SJCRH30 (cell line): ENCODE results near the gene EAF1. TPM values are rescaled to one million over a fixed set of nuclear protein-coding genes. Genes with fewer than 3 reads are reported as not detected.
"Not testable (repeated sequence)": the region's sequence is repeated elsewhere in the genome, so short reads cannot be mapped to it uniquely, and the experiment has no call there.

Source experiments
- DNase-seq, 2 experiments: peaks; one replicate each; pipeline ENCODE4 v3.0.0-alpha.2; 2015 to 2020
- H3K27ac ChIP-seq: fragments of 250-450 bp; sonication (Bioruptor Pico); 2 replicates; pipeline ENCODE4 v1.5.1; 2020; ENCODE audit warnings: mild to moderate bottlenecking, moderate library complexity
- H3K27me3 ChIP-seq: fragments of 250-450 bp; sonication (Bioruptor Pico); 2 replicates; pipeline ENCODE4 v1.5.1; 2020; ENCODE audit warnings: mild to moderate bottlenecking, moderate library complexity
- H3K36me3 ChIP-seq: fragments of 250-450 bp; sonication (Bioruptor Pico); 2 replicates; pipeline ENCODE4 v1.5.1; 2020; ENCODE audit warnings: mild to moderate bottlenecking, moderate library complexity
- H3K4me1 ChIP-seq: fragments of 250-450 bp; sonication (Bioruptor Pico); 2 replicates; pipeline ENCODE4 v1.5.1; 2020; ENCODE audit warnings: mild to moderate bottlenecking, moderate library complexity
- H3K4me3 ChIP-seq: fragments of 250-450 bp; sonication (Bioruptor Pico); 2 replicates; pipeline ENCODE4 v1.5.1; 2020; ENCODE audit warnings: mild to moderate bottlenecking, moderate library complexity
- H3K9me3 ChIP-seq: fragments of 250-450 bp; sonication (Bioruptor Pico); replicated peaks from 2 replicates; pipeline ENCODE4 v1.5.1; 2020; ENCODE audit warnings: mild to moderate bottlenecking, moderate library complexity
- total RNA-seq: library from RNA; depleted of rRNA; stranded (reverse); fragments of >200 nt; shearing (Covaris generic); gene quantifications from 2 replicates; pipeline ENCODE4 v1.2.3, GENCODE V29; 2014

EAF1 gene
- total RNA-seq, 1 experiment from 2014 or later: 13.6 TPM

- H3K4me1 ChIP-seq: no peaks in the 10 kb centered on the region
- H3K27me3 ChIP-seq: no peaks in the 10 kb centered on the region
- H3K27ac ChIP-seq: no peak overlapping the region
- H3K4me3 ChIP-seq: no peak overlapping the region
- no peaks in the 10 kb centered on the region for H3K36me3 ChIP-seq
- no peak for DNase-seq
- H3K9me3 ChIP-seq: no peaks in the 10 kb centered on the region
Measured at GRCh38 chr3:15452961-15453360, 25.6 kb downstream of the EAF1 start.

GRCh38 chr3:15453501-15453900 is 26.1 kb downstream of the EAF1 start:
- no peaks in the 10 kb centered on the region for H3K9me3 ChIP-seq
- H3K4me3 ChIP-seq: no peak overlapping the region
- DNase-seq: no peak
- no peaks in the 10 kb centered on the region for H3K4me1 ChIP-seq
- H3K27ac ChIP-seq: no peak overlapping the region
- no peaks in the 10 kb centered on the region for H3K27me3 ChIP-seq
- no peaks in the 10 kb centered on the region for H3K36me3 ChIP-seq

DNA sequence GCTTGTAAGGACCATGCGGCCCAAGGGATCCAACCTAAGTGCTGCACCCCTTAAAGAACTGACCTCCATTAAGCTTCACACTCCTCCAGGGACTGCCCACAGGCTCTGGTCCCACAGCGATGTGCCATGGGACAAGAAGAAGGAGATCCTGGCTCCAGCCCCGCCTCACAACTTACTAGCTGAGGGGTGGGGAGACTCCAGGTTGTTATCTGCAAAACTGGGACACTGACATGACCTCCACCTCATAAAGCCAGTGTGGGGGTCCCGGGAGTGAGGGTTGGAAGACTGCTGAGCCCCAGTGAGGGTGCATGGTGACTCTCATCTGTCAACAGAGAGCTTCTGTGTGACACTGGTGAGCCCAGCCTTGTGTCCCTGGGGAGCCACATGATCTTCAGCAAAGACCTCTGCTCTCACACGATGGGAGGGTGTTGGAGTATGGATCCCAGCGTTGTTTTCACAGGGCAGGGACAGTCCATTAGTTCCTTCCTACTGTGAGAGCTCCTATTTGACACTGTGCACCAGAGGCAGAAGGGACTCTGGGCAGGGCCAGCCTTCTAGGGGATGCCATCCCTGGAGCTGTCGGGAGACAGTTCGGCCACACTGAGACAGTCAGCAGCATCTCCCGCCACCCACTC is 26.7 kb downstream of the EAF1 start:
- Histone ChIP-seq H3K36me3 (no peaks in the 10 kb centered on the region), H3K27ac (no peak overlapping the region)
- DNase-seq: no peak

DNA sequence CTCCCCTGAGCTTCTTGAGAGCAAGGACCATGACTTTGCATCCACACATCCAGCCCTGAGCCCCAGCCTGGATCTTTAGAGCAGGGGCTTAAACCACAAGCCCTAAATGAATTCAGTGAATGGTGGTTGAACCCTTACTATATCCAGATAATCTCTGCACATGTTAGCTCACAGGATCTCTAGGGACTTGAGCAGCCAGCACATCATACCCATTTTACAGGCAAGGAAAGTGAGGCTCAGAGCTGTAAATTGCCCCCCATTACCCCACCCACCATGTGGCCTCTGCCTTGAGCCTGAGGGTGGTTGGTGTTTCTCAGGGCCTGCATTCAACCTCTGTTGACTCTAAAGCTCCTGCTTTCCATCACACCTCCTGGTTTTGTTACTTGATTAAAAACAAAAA is 27.6 kb downstream of the EAF1 start:
- Histone ChIP-seq H3K27ac (no peak overlapping the region), H3K4me3 (no peak overlapping the region), H3K27me3 (no peaks in the 10 kb centered on the region), H3K36me3 (no peaks in the 10 kb centered on the region), H3K4me1 (no peaks in the 10 kb centered on the region), H3K9me3 (no peaks in the 10 kb centered on the region)
- DNase-seq: no peak

More for the DNA sequence above, 26.7 kb downstream of the EAF1 start:
- Histone ChIP-seq H3K4me3 (no peak overlapping the region), H3K9me3 (no peaks in the 10 kb centered on the region), H3K27me3 (no peaks in the 10 kb centered on the region), H3K4me1 (no peaks in the 10 kb centered on the region)

- Histone ChIP-seq H3K4me3 (no peak overlapping the region), H3K4me1 (no peaks in the 10 kb centered on the region), H3K27ac (no peak overlapping the region), H3K36me3 (no peaks in the 10 kb centered on the region), H3K27me3 (no peaks in the 10 kb centered on the region), H3K9me3 (no peaks in the 10 kb centered on the region)
- DNase-seq: no peak
Measured at GRCh38 chr3:15455756-15456155, 28.4 kb downstream of the EAF1 start.

DNA sequence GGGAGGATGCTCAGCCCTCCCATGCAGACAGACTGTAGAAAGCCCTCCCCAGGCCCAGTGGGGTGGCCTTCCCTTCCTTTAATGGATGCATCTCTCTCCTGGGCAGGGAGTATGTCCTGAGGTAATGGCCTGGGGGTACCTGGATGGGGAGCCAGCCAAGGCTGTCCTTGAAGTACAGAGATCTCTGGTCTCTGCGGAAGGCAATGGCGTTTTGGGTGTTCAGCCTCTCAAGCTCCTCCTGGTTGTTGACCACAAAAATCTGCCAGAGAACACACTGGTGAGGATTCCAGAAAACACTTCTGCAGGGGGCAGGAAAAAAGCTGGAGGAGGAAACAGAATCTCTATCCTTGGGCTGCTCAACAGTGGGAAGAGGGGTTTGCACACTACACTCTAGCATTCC is 28.9 kb downstream of the EAF1 start:
- DNase-seq: no peak
- no peak overlapping the region for H3K27ac ChIP-seq
- no peaks in the 10 kb centered on the region for H3K27me3 ChIP-seq
- no peaks in the 10 kb centered on the region for H3K9me3 ChIP-seq
- H3K4me3 ChIP-seq: no peak overlapping the region
- no peaks in the 10 kb centered on the region for H3K36me3 ChIP-seq
- no peaks in the 10 kb centered on the region for H3K4me1 ChIP-seq

GRCh38 chr3:15456915-15457314 is 29.5 kb downstream of the EAF1 start:
- H3K36me3 ChIP-seq, H3K9me3 ChIP-seq, H3K4me1 ChIP-seq, DNase-seq, H3K27me3 ChIP-seq, H3K4me3 ChIP-seq, H3K27ac ChIP-seq: not testable (repeated sequence)

GRCh38 chr3:15458212-15458780 is 30.9 kb downstream of the EAF1 start:
- Histone ChIP-seq H3K9me3 (no peaks in the 10 kb centered on the region), H3K27me3 (no peaks in the 10 kb centered on the region), H3K4me1 (no peaks in the 10 kb centered on the region), H3K36me3 (no peaks in the 10 kb centered on the region), H3K27ac (no peak overlapping the region), H3K4me3 (no peak overlapping the region)
- no peak for DNase-seq

DNA sequence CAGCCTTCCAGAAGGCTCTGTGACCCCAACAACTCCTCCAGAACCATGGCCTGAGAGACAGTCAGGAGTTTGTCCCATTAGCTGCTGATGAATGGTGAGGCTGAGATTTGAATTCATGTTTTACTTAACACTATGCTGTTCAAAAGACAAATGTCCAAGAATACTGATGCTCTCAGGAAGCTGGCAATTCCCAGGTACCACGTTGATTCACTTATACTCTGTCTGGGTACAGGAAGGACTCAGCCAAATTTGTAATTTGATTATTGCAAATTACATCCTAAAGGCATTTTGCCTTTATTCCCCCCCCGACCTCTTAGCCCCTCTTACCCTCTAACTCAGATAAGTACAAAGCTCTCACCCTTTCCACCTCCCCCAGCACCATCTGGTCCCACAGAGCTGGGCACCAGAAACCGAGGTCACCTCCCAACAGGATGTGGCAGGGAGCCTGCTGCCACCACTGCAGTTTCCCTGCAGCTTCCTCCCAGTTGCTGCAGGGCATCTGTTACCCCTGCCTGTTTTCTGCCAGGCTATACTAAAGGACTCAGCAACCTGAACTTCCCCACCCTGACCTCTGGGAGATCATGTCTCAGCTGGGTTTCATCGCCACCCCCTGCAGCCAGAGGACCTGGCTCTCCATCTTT is 33.6 kb downstream of the EAF1 start:
- Histone ChIP-seq H3K27ac (no peak overlapping the region), H3K36me3 (no peaks in the 10 kb centered on the region), H3K4me1 (no peaks in the 10 kb centered on the region), H3K4me3 (no peak overlapping the region), H3K27me3 (no peaks in the 10 kb centered on the region), H3K9me3 (no peaks in the 10 kb centered on the region)
- DNase-seq: no peak

DNA sequence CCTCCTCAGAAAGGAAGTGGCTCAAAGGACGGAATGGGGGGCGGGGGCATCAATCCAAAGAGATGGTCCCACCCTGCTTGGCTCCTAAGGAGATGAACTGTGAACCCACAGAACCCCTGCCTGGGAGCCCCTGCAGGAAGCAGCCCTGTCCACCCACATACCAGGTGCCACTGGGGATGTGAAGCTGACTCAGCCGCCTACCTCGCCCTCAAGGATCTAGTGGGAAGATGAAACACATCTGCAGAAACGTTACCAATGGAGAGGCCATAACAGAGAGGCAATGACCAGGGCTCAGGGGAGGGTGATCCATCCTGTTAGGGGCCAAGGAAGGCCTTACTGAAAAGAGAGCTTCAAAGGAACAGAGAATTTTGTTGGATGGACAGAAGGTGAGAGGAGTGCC is 35.1 kb downstream of the EAF1 start:
- no peak for DNase-seq

GRCh38 chr3:15465876-15466585 is 38.6 kb downstream of the EAF1 start:
- no peaks in the 10 kb centered on the region for H3K4me1 ChIP-seq
- no peak for DNase-seq
- H3K27ac ChIP-seq: no peak overlapping the region
- H3K9me3 ChIP-seq: no peaks in the 10 kb centered on the region
- no peak overlapping the region for H3K4me3 ChIP-seq
- H3K27me3 ChIP-seq: no peaks in the 10 kb centered on the region
- H3K36me3 ChIP-seq: no peaks in the 10 kb centered on the region

More for the DNA sequence above, 35.1 kb downstream of the EAF1 start:
- Histone ChIP-seq H3K9me3 (no peaks in the 10 kb centered on the region), H3K4me3 (no peak overlapping the region), H3K4me1 (no peaks in the 10 kb centered on the region), H3K36me3 (no peaks in the 10 kb centered on the region), H3K27ac (no peak overlapping the region), H3K27me3 (no peaks in the 10 kb centered on the region)

DNA sequence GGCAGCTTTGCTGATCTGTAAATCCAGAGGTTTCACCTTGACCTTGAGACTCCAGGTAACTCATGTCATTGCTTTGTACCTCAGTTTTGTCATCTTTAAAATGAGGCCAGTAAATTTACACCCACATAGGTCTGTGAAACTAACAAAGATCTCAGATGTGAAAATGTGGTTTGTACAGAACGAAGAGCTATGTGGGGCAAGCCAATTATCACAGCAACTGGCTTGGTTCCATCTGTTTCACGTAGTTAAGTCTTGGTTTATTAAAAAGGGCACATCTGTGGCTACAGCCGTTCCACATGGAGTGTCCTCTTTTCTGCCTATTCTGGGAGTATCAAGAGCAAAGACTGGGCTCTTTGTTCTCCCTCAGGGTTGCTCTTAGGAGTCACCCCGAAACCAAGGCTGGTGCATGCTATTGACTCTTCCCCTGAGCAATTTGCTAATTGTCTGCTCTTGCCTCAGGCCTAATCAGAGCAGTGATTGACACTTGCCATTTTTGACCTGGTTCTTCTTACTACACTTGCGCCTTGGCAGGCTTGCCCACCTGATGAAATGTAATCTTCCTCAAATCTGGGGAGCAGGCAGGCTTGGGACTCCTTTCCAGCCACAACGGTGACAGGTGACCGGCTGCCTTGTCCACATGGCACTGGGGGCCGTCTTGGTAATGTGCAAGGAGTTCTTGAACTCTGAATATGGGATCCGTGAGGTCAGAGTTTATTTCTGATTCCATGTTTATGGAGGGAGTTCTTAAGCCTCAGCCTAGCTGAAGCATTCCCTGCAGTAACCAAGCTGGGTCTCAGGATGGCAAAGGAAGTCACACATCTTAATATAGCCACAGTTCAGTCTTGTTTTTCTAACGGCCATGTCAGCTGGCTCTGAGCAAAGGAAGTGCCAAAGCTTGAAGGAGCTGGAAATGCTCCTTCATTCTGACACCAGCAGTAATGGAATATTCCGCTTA is 40.1 kb downstream of the EAF1 start:
- H3K36me3 ChIP-seq: no peaks in the 10 kb centered on the region
- H3K4me1 ChIP-seq: no peaks in the 10 kb centered on the region
- no peaks in the 10 kb centered on the region for H3K9me3 ChIP-seq
- DNase-seq: no peak
- H3K27me3 ChIP-seq: no peaks in the 10 kb centered on the region
- no peak overlapping the region for H3K27ac ChIP-seq
- H3K4me3 ChIP-seq: no peak overlapping the region

DNA sequence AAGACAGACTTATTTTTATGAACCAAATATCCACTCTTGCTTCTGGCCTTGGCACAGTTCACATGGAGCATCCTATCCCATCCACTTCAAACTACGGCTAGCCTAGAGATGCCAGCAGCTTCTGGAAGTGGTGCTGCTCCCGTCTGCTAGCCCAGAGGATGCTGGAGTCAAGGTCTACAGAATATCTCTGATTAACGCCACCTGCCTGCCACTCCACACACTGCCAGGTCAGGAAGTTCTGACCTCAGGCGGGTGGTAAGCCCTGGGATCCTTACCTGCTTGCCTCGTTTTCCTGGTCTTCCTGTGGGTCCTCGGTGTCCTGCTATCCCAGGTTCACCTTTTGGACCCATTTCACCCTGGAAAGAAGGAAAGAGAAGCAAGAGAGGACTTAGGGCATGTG is 42.9 kb downstream of the EAF1 start:
- H3K27me3 ChIP-seq: no peaks in the 10 kb centered on the region
- H3K27ac ChIP-seq: no peak overlapping the region
- H3K4me1 ChIP-seq: no peaks in the 10 kb centered on the region
- DNase-seq: no peak
- no peaks in the 10 kb centered on the region for H3K36me3 ChIP-seq
- H3K9me3 ChIP-seq: no peaks in the 10 kb centered on the region
- H3K4me3 ChIP-seq: no peak overlapping the region

- Histone ChIP-seq H3K36me3 (no peaks in the 10 kb centered on the region), H3K4me3 (no peak overlapping the region), H3K27me3 (no peaks in the 10 kb centered on the region), H3K27ac (no peak overlapping the region), H3K4me1 (no peaks in the 10 kb centered on the region), H3K9me3 (no peaks in the 10 kb centered on the region)
- no peak for DNase-seq
Measured at GRCh38 chr3:15470849-15471248, 43.5 kb downstream of the EAF1 start.
